C4-2B (cell line): ENCODE data around the gene FOXN3.

Source experiments
- ZFX ChIP-seq: fragments of 450-650 bp; IDR thresholded peaks from 2 replicates; pipeline ENCODE4 v1.6.1; 2017
- TF ChIP-seq, protein P1 (sequence below): fragments of 450-650 bp; conservative IDR thresholded peaks from 2 replicates; pipeline ENCODE4 v1.5.1; 2017; ENCODE audit warnings: mild to moderate bottlenecking

- TF ChIP-seq, protein P1, sequence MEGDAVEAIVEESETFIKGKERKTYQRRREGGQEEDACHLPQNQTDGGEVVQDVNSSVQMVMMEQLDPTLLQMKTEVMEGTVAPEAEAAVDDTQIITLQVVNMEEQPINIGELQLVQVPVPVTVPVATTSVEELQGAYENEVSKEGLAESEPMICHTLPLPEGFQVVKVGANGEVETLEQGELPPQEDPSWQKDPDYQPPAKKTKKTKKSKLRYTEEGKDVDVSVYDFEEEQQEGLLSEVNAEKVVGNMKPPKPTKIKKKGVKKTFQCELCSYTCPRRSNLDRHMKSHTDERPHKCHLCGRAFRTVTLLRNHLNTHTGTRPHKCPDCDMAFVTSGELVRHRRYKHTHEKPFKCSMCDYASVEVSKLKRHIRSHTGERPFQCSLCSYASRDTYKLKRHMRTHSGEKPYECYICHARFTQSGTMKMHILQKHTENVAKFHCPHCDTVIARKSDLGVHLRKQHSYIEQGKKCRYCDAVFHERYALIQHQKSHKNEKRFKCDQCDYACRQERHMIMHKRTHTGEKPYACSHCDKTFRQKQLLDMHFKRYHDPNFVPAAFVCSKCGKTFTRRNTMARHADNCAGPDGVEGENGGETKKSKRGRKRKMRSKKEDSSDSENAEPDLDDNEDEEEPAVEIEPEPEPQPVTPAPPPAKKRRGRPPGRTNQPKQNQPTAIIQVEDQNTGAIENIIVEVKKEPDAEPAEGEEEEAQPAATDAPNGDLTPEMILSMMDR, result no peak
- no peak for TF ChIP-seq ZFX
These were observed 1.4 kb upstream of the FOXN3 start for GRCh38 chr14:89418452-89418851.
